B cell (primary cell): Measurements from ENCODE around the gene GGN. TPM values are rescaled to one million over a fixed set of nuclear protein-coding genes. Genes with fewer than 3 reads are reported as not detected.

Experiments
- ATAC-seq: fragments of 200-7000 bp; cut with Tn5 transposase; one replicate; pipeline ENCODE4 v1.10.0; 2021; ENCODE audit warnings: low read depth, mild to moderate bottlenecking, moderate number of reproducible peaks, moderate library complexity
- CTCF ChIA-PET: fragments of 350-600 bp; sonication (Branson Sonifier 250); formaldehyde crosslinking; loops from one replicate; lab custom pipeline; 2021; ENCODE audit warnings: antibody characterized with exemption, inconsistent platforms; lab: Charles Lee
- POLR2A ChIA-PET: fragments of 350-600 bp; sonication (Branson Sonifier 250); formaldehyde crosslinking; loops from one replicate; lab custom pipeline; 2021; ENCODE audit warnings: antibody characterized with exemption; lab: Charles Lee
- DNase-seq: peaks from one replicate; pipeline ENCODE4 v3.0.0; 2013
- H2AFZ ChIP-seq: 2 replicates; pipeline ENCODE4 v1.6.1; 2012; ENCODE audit warnings: mild to moderate bottlenecking, low read depth, low read length; ENCODE audit not compliant: insufficient read depth, poor library complexity, severe bottlenecking
- H3K27ac ChIP-seq, 2 donors: 1 replicate in 1 of 2; 2 replicates in 1 of 2; pipeline ENCODE4 v1.5.1; 2012 to 2013; ENCODE audit warnings: low read length in 2 of 2, mild to moderate bottlenecking in 2 of 2, moderate library complexity in 1 of 2
- H3K27me3 ChIP-seq, 4 experiments: fragments of 200-600 bp in 1 of 4; sonication (generic) in 1 of 4; replicated peaks in 1 of 4; 1 replicate in 2 of 4; 2 replicates in 2 of 4; pipeline versions ENCODE4 v1.6.1 to v1.7.0; 2013 to 2016; ENCODE audit warnings: low read length in 3 of 4, mild to moderate bottlenecking in 2 of 4, mixed read lengths in 1 of 4, moderate library complexity in 1 of 4; ENCODE audit not compliant: insufficient read depth in 4 of 4, control insufficient read depth in 3 of 4; ENCODE audit errors: control extremely low read depth in 1 of 4
- H3K36me3 ChIP-seq, 2 experiments: replicated peaks in 1 of 2; 1 replicate in 1 of 2; 2 replicates in 1 of 2; pipeline versions ENCODE4 v1.6.1 to v1.7.1; 2013; ENCODE audit warnings: low read length in 1 of 2; ENCODE audit not compliant: insufficient read depth in 2 of 2, control insufficient read depth in 1 of 2; ENCODE audit errors: control extremely low read depth in 1 of 2, extremely low read depth in 1 of 2
- H3K4me1 ChIP-seq, 2 donors: fragments of 200-600 bp in 1 of 2; sonication (generic) in 1 of 2; 1 replicate in 1 of 2; 2 replicates in 1 of 2; pipeline versions ENCODE4 v1.5.1 to v1.6.1; 2013 to 2017; ENCODE audit warnings: low read length in 2 of 2; ENCODE audit not compliant: control insufficient read depth in 2 of 2, insufficient read depth in 2 of 2
- H3K4me2 ChIP-seq: replicated peaks from 2 replicates; pipeline ENCODE3; 2012; ENCODE audit warnings: mild to moderate bottlenecking, low read depth, low read length; ENCODE audit not compliant: poor library complexity, severe bottlenecking
- H3K4me3 ChIP-seq, 5 experiments: fragments of 200-600 bp in 1 of 5; sonication (generic) in 1 of 5; 1 replicate in 3 of 5; 2 replicates in 2 of 5; pipeline versions ENCODE4 v1.5.1 to v1.7.0; 2011 to 2016; ENCODE audit warnings: low read length in 4 of 5, mild to moderate bottlenecking in 4 of 5, low read depth in 2 of 5, control low read depth in 1 of 5, moderate library complexity in 1 of 5; ENCODE audit not compliant: insufficient read depth in 1 of 5; ENCODE audit errors: control extremely low read depth in 1 of 5, extremely low read depth in 1 of 5
- H3K79me2 ChIP-seq: fragments of 200-600 bp; sonication (generic); one replicate; pipeline ENCODE4 v1.6.0; 2016; ENCODE audit warnings: low read length; ENCODE audit not compliant: control insufficient read depth, insufficient read depth
- H3K9ac ChIP-seq: fragments of 200-600 bp; sonication (generic); 2 replicates; pipeline ENCODE4 v1.6.1; 2017; ENCODE audit warnings: mild to moderate bottlenecking, low read length, moderate library complexity
- H3K9me3 ChIP-seq, 3 donors: one replicate each; pipeline versions ENCODE4 v1.6.1 to v1.7.1; 2013; ENCODE audit warnings: low read length in 2 of 3; ENCODE audit not compliant: control insufficient read depth in 2 of 3, insufficient read depth in 1 of 3; ENCODE audit errors: control extremely low read depth in 1 of 3
- H4K20me1 ChIP-seq: 2 replicates; pipeline ENCODE4 v1.6.0; 2012; ENCODE audit warnings: mild to moderate bottlenecking, low read length; ENCODE audit not compliant: insufficient read depth, control insufficient read depth, poor library complexity, severe bottlenecking
- H3K27ac Mint-ChIP-seq: one replicate; pipeline ENCODE4 v1.8.0; 2021; ENCODE audit warnings: mixed read lengths
- H3K27me3 Mint-ChIP-seq: one replicate; pipeline ENCODE4 v1.8.0; 2021; ENCODE audit warnings: mixed read lengths
- H3K4me1 Mint-ChIP-seq: one replicate; pipeline ENCODE4 v1.8.0; 2021; ENCODE audit warnings: mixed read lengths
- H3K4me3 Mint-ChIP-seq: one replicate; pipeline ENCODE4 v1.8.0; 2021; ENCODE audit warnings: mixed read lengths
- H3K9me3 Mint-ChIP-seq: one replicate; pipeline ENCODE4 v1.8.0; 2022; ENCODE audit warnings: mixed read lengths; ENCODE audit not compliant: insufficient read depth
- CTCF ChIP-seq: fragments of 200-600 bp; IDR thresholded peaks from one replicate; pipeline ENCODE4 v1.8.0; 2022; ENCODE audit warnings: antibody characterized with exemption, mild to moderate bottlenecking
- EZH2 ChIP-seq: IDR thresholded peaks from 2 replicates; pipeline ENCODE4 v1.6.1; 2012; ENCODE audit warnings: borderline replicate concordance, low read depth, mild to moderate bottlenecking, moderate library complexity, low read length; ENCODE audit not compliant: insufficient read depth, poor library complexity, severe bottlenecking
- WGBS: methylation state at CpG from one replicate; pipeline ENCODE4 v1.1.5; 2013; ENCODE audit warnings: missing lambda C conversion rate; ENCODE audit not compliant: insufficient coverage; 5-methylcytosine and 5-hydroxymethylcytosine counted together
- intact Hi-C: fragments of 100-400 bp; cut with micrococcal nuclease; formaldehyde crosslinking; loops from one replicate; pipeline ENCODE4 v1.10.0; 2022
- polyA plus RNA-seq: library from polyadenylated mRNA; depleted of rRNA; stranded (reverse); fragments of >200 nt; gene quantifications from 2 replicates; pipeline ENCODE4 v1.2.3, GENCODE V29; 2012
- total RNA-seq, 2 donors: library from RNA; stranded (reverse); fragments of 120-200 nt in 1 of 2; gene quantifications; 1 replicate in 1 of 2; 2 replicates in 1 of 2; pipeline versions ENCODE4 v1.2.3 to v1.2.4, GENCODE V29; 2013 to 2022

GGN gene
- total and polyA plus RNA-seq, 2 donors (not counting 1 experiment from before 2014, with no cell fraction given) = 0.34 TPM; not detected in 1

GRCh38 chr19:38370299-38370698, 17.5 kb downstream of the GGN start:
- ATAC-seq (no peak), DNase-seq (no peak)
- no peak overlapping the region for H3K4me3 ChIP-seq
- H3K9me3 Mint-ChIP-seq = no peaks in the 10 kb centered on the region
- no peak overlapping the region for H3K27ac ChIP-seq
- intact Hi-C loops = no loop called here
- ChIA-PET CTCF (no interaction called here), POLR2A (no interaction called here)
- H3K4me1 ChIP-seq = peaks cover 6 to 11% of the 10 kb centered on the region in 2 donors
- peaks cover 12% of the 10 kb centered on the region for H3K4me1 Mint-ChIP-seq
- H3K27me3 Mint-ChIP-seq = peaks cover 13% of the 10 kb centered on the region
- H3K27ac Mint-ChIP-seq = no peak overlapping the region
- peaks cover 0 to 28% (median 0%) of the 10 kb centered on the region in 4 experiments for H3K27me3 ChIP-seq
- TF ChIP-seq CTCF (no peak), EZH2 (no peak)
- H3K79me2 ChIP-seq = peaks cover 5% of the 10 kb centered on the region
- no peak overlapping the region for H3K4me3 Mint-ChIP-seq
- H3K36me3 ChIP-seq = no peaks in the 10 kb centered on the region
- peaks cover 4% of the 10 kb centered on the region for H4K20me1 ChIP-seq
- H2AFZ ChIP-seq = no peak overlapping the region
- H3K9me3 ChIP-seq = peaks cover 0 to 2% (median 0%) of the 10 kb centered on the region in 3 donors
- no peak overlapping the region for H3K4me2 ChIP-seq
- 87% methylated on average over 12 of the region's 12 CpGs for WGBS
- no peak overlapping the region for H3K9ac ChIP-seq

GRCh38 chr19:38369584-38369983, 18.2 kb downstream of the GGN start:
- H3K27me3 Mint-ChIP-seq = peaks cover 13% of the 10 kb centered on the region
- Histone ChIP-seq H3K36me3 (no peaks in the 10 kb centered on the region), H3K79me2 (no peaks in the 10 kb centered on the region), H3K9ac (no peak overlapping the region), H3K27ac (no peak overlapping the region), H3K4me3 (no peak overlapping the region), H2AFZ (no peak overlapping the region), H4K20me1 (no peaks in the 10 kb centered on the region), H3K9me3 (peaks cover 0 to 2% (median 0%) of the 10 kb centered on the region in 3 donors), H3K4me1 (peaks cover 3 to 7% of the 10 kb centered on the region in 2 donors), H3K4me2 (no peak overlapping the region), H3K27me3 (peaks cover 0 to 28% (median 0%) of the 10 kb centered on the region in 4 experiments)
- peaks cover 5% of the 10 kb centered on the region for H3K4me1 Mint-ChIP-seq
- WGBS = 92% methylated on average over 2 of the region's 2 CpGs
- no peak for ATAC-seq
- TF ChIP-seq EZH2 = no peak
- no peak for TF ChIP-seq CTCF
- POLR2A ChIA-PET = no interaction called here
- CTCF ChIA-PET = no interaction called here
- intact Hi-C loops = no loop called here
- DNase-seq = no peak
- no peak overlapping the region for H3K27ac Mint-ChIP-seq
- no peaks in the 10 kb centered on the region for H3K9me3 Mint-ChIP-seq
- H3K4me3 Mint-ChIP-seq = no peak overlapping the region
